Tibial nerve (tissue), 3 donors: ENCODE data around the gene RCOR1.

Experiments
- POLR2A ChIP-seq, 2 donors: fragments of 450-650 bp; IDR thresholded peaks; one replicate each; pipeline ENCODE4 v1.6.1; 2017; ENCODE audit warnings: antibody characterized with exemption in 2 of 2, mild to moderate bottlenecking in 2 of 2, moderate library complexity in 2 of 2
- TF ChIP-seq, protein P1 (sequence below), 5 experiments: fragments of 200-600 bp in 3 of 5; fragments of 450-650 bp in 2 of 5; sonication (generic) in 3 of 5; IDR thresholded peaks; one replicate each; pipeline ENCODE4 v1.5.1; 2016 to 2019; ENCODE audit warnings: antibody characterized with exemption in 5 of 5, mild to moderate bottlenecking in 3 of 5, moderate library complexity in 2 of 5

DNA sequence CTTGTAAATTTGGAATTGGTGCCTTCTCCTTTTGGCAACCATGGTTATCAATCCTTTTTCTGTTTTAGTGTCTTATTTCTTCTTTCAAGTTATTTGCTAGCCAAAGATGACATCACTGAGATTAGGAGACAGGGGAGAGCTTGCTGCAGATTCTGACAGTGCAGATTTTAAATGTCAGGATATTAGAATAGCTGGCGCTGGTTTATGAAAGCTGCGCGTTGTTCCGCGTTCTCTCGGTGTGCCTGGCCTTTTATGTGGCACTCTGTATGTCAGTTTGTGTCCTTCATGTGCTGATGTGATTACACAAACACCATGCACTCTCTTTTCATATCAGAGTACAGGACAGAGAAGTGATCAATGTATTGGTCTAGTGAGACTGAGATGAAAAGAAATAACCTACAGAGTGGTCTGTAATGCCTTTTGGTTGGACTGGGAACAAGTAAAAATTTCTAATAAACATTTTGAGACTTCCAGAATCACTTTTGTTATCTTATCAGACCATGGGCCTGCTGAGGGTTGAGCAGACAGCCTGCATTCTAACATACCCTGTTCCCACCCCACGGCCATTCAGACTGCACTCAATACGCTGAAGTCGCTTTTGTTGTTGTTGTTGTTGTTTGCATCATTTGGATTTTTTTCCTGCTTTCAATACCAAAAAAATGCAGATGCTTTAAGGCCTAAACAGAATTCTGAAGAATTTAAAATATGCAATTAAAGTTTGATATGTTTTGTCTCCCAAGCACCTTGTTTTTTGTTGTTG is 135.1 kb downstream of the RCOR1 start:
- TF ChIP-seq, protein P1, sequence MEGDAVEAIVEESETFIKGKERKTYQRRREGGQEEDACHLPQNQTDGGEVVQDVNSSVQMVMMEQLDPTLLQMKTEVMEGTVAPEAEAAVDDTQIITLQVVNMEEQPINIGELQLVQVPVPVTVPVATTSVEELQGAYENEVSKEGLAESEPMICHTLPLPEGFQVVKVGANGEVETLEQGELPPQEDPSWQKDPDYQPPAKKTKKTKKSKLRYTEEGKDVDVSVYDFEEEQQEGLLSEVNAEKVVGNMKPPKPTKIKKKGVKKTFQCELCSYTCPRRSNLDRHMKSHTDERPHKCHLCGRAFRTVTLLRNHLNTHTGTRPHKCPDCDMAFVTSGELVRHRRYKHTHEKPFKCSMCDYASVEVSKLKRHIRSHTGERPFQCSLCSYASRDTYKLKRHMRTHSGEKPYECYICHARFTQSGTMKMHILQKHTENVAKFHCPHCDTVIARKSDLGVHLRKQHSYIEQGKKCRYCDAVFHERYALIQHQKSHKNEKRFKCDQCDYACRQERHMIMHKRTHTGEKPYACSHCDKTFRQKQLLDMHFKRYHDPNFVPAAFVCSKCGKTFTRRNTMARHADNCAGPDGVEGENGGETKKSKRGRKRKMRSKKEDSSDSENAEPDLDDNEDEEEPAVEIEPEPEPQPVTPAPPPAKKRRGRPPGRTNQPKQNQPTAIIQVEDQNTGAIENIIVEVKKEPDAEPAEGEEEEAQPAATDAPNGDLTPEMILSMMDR (IDR thresholded peaks at IDR 0.05) = no peak
- TF ChIP-seq POLR2A (IDR thresholded peaks at IDR 0.05) = no peak
